HL-60/S4 treated with retinoic acid at 250 ng/mL for 4 days and 3 days (cell line): ENCODE measurements around the gene BTBD8.

ENCODE experiments used
- in situ Hi-C: fragments of 300-500 bp; cut with MboI; formaldehyde crosslinking; loops from 2 replicates; pipeline ENCODE4 v1.7.0; 2022; ENCODE audit warnings: low sequenced_read_pairs

BTBD8 gene

GRCh38 chr1:92091625-92092024, 11.5 kb downstream of the BTBD8 start:
- in situ Hi-C loops, result no loop called here

- in situ Hi-C loops, result no loop called here
These were observed 13.9 kb downstream of the BTBD8 start for GRCh38 chr1:92094090-92094489.

GRCh38 chr1:92094595-92094994, 14.4 kb downstream of the BTBD8 start:
- in situ Hi-C loops, result no loop called here

DNA sequence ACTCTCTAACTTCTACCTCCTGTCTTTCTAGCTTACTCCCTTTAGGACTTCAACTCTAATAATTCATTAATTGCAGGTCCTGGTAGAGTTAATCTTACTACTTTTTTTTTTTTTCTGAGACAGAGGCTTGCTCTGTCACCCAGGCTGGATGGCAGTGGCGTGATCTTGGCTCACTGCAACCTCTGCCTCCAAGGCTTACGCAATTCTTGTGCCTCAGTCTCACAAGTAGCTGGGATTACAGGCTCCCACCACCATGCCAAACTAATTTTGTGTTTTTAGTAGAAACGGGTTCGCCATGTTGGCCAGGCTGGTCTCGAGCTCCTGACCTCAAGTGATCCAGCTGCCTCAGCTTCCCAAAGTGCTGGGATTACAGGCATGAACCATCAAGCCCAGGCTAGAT, 15.7 kb downstream of the BTBD8 start:
- in situ Hi-C loops, result no loop called here

DNA sequence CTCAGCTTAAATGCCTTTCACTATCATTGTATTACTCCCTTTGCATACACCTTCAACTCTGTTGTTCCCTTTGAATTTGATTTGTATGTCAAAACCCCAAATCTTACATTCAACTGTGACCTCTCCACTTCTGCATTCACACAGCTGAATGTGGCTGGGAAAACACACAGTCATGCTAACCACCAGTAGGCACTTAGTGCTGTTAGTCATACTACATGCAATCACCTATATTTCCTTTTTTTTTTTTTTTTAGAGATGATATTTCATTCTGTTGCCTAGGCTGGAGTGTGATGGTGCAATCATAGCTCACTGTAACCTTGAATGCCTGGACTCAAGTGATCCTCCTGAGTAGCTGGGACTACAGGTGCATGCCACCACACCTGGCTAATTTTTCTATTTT, 16.2 kb downstream of the BTBD8 start:
- in situ Hi-C loops, result no loop called here

GRCh38 chr1:92105546-92106081, 25.5 kb downstream of the BTBD8 start:
- in situ Hi-C loops, result no loop called here

DNA sequence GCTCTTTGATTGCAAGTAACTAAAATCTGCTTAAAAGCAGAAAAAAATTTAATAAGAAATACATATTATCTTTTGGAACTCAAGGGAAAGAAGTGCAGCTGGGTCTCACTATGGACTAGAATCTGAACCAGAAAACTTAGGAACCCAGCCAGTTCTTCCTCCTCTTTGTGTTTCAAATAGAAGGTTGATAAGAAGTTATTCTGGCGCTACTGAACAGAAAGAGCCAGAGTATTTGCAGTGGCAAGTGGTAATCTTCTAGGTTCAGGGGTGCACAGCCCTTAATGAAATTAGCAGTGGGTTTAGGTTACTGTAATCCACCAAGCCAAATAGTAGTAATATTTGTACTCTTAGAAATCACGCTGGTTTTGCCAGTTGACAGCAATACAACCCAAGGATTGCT, 28.5 kb downstream of the BTBD8 start:
- in situ Hi-C loops, result no loop called here

- in situ Hi-C loops, result no loop called here
These were observed 37.4 kb downstream of the BTBD8 start for GRCh38 chr1:92117526-92117925.

DNA sequence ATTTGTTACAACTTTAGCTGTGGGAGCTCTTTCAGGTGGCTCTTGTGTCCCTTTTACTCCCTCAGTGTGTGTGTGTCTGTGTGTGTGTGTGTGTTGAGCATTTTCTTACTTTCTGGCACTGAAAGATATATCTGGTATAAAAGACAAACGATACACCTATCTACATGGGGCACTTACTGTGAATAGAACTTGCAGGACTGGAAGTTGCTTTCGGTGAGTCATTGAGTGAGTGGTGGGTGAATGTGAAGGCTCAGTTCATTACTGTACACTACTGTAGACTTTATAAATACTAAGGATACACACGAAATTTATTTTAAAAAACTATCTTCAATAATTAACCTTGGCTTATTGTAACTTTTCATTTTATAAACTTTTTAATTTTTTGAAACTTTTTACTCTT, 38.7 kb downstream of the BTBD8 start:
- in situ Hi-C loops, result no loop called here

DNA sequence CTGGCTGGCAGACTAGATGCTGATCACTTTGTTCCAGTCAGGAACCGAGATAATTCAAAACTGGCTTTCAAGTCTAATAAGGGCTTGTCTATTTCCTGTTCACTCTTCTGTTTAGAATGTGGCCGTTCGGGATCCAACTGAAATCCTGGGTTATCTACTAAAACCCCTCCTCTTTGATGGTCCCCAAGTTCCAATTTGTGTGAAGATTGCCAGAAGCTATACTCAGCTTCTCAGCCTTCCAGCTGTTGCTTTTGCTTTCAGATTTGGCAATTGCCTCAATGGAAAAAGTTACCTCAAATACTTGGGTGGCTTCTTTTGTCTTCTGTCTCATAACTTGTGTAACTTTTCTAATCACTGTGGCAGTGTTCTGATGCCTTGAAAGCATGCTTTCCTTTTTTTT, 43.7 kb downstream of the BTBD8 start:
- in situ Hi-C loops, result no loop called here

- in situ Hi-C loops, result no loop called here
These were observed 45.1 kb downstream of the BTBD8 start for GRCh38 chr1:92125204-92125603.

- in situ Hi-C loops, result no loop called here
These were observed 45.9 kb downstream of the BTBD8 start for GRCh38 chr1:92126088-92126487.

- in situ Hi-C loops, result no loop called here
These were observed 54.2 kb downstream of the BTBD8 start for GRCh38 chr1:92134331-92134730.

DNA sequence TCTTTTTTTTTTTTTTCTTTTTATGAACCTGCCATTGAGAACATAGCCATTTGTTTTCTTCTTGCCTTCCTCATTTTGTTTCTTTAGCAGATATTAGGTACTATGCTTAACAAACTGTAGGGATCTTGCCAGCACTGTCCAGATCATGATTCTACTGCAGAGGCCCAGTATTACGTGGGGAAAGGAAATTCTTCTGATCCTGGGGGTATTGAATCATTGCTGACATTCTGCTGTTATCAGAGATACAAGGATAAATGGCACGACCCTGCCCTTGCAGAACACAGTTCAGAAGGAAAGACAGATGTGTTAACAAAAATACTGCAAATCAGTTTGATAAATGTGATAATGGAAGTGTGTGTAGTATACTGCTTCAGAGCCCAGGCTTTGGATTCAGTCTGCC, 56.2 kb downstream of the BTBD8 start:
- in situ Hi-C loops, result no loop called here

GRCh38 chr1:92154934-92155333, 74.8 kb downstream of the BTBD8 start:
- in situ Hi-C loops, result no loop called here

GRCh38 chr1:92159593-92159992, 79.4 kb downstream of the BTBD8 start:
- in situ Hi-C loops, result no loop called here

DNA sequence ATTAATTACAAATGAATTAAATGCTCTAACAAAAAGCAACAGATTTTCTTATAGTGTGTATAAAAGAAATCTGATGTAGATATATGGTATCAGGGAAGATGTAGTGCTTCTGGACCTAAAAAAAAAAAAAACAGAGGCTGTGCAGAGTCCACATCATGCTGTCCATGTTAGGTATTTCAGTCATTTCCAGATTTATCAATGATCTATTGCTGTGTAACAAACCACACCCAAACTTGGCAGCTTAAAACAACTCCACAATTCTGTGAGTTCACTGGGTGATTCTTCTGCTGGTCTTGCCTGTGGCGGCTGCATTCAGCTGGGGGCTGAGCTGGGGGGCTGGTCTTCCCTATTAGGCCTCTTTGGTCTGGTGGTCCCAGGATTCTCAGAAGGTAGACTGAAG, 85.2 kb downstream of the BTBD8 start:
- in situ Hi-C loops, result no loop called here

DNA sequence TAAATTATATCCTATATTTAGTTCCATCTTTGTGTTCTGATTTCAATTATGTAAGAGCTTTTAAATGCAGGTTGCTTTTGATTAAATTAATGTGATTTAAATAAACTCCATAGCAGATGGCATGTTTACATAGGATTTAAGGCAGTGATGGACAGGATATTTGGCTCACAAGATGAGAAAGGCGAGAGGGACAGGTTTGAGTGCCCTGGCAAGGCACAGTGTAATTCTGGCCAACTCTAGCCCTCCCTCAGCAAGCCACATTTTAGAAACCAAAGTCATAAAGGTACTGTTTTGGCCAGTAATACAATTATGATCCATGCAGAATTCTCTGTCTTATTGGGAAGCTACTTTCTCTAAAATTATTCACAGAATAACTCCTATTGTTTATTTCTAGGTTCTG, 87.0 kb downstream of the BTBD8 start:
- in situ Hi-C loops, result no loop called here

DNA sequence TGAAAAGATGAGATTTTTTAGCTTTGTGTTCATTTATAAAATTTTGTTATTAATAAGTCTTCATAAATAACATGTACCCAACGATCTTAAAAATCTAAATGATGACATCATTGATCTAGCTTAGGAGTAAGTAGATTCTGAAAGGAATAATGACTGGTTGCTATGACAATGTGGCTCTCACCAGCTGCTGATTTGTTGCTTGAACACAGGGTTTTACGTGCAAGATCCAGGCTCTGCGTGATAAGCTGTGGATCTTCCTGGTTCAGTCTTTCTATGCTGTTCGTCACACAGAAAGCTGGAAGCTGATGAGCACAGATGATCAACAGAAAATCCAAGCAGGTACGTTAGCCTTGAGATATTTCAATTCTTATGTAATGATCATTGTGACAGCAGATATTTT, 88.5 kb downstream of the BTBD8 start:
- in situ Hi-C loops, result no loop called here

DNA sequence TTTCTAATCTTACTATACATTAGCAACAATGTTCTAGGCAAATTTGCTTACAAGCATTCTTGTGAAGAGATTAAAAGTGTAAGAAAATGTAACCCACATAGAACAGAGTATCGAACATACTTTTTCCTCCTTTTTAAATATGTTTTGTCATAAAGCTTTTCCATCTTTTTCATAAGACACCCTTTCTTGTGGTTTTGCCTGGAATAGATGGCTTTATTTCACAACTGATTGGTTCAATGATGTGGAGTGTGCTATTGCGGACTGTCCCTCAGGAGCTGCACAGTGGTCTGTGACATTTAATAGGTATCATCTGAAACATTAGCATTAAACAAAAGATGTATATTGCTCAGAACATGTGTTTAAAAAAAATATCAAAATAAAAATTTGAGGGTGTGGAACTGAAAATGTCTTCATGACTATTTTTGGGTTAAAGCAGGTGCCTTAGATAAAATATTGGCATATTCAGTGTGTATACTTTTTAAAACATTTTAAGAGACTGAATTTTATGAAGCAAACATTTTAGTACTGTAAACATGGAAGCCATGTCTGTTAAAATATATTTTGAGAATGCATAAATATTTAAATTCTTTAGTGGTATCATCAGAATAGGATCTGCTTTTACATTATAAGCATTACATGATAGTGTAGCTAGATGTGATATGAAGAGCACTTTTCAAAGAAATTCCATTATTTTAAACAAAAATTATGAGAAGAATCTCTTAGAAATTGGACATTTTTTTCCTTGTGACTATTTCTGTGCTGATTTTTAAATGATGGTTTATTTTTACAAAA, 89.3 kb downstream of the BTBD8 start:
- in situ Hi-C loops, result no loop called here

GRCh38 chr1:92184632-92185031, 104.5 kb downstream of the BTBD8 start:
- in situ Hi-C loops, result no loop called here

DNA sequence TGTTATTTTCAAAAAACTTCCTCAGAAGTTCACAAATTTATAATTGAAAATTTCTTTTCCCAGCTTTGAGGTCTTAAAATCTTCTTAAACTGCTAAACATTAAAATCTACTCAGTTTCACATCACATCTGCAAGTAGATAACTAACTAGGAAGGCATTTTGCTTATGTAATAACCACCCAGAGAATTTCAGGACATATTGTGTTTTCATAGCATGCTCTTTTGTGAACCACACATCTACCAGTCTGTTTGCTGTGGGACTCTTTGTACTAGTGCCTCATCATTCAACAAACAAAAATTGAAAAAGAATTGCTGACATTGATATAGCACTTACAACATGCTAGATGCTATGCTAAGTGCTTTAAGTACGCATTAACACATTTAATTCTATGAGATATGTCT, 105.9 kb downstream of the BTBD8 start:
- in situ Hi-C loops, result no loop called here
